Measurements from ENCODE around the gene ARHGAP27. TPM values are rescaled to one million over a fixed set of nuclear protein-coding genes. Genes with fewer than 3 reads are reported as not detected.
A peak's percentile ranks its signal among the peaks of the same experiment; 100 is the strongest.

The ARHGAP27 gene
- total and polyA plus RNA-seq, 2 of the 13 experiments (the other 11 are each of a cell fraction or from before 2014, with no cell fraction given): 15.5 to 18.9 TPM

DNA sequence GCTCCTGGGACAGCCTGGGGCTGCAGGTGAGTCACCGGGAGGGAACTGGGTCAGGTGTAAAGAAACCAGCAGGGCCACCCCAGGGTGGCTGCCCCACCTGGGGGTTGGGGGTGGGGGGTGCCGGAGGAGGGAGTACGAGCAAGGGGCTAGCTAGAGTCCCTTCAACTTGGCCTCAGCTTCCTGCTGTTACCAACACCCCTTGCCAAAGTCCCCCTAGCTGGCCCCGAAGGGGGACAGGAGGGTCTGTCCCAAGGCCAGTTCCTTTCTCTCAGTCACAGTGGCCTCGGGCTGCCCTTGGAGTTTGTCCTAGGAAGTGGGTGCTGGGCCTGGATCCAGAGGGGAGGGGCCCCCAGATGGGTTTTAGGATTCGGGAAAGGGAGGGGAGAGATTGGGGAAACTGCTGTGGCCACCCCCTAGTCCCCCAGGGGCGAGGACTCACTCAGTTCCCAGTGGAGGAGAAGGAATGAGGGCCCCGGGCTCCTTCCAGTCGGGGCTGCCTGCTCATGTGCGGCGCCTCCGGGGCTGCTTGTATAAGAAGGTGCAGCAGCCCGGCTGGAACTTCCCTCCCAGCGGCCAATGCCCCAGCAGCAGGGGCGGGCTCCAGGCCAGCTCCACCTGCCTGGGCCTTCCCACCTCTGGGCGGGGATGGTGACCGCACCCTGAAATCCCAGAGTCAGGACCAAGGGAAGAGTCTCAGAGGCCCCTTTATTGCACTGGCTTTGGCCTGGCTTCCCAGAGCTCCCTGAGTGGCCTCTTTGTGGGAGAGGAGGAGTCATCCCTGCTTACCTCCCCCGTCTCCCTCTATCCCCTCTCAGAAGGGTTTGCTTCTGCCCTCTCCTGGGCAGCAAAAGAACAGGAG is 7.3 kb downstream of the ARHGAP27 start (continued):
- peak; percentile 93 for TF ChIP-seq XRCC5 (optimal IDR thresholded peaks at IDR 0.05; ENCODE audit: low read length)
- TF ChIP-seq, protein P1, sequence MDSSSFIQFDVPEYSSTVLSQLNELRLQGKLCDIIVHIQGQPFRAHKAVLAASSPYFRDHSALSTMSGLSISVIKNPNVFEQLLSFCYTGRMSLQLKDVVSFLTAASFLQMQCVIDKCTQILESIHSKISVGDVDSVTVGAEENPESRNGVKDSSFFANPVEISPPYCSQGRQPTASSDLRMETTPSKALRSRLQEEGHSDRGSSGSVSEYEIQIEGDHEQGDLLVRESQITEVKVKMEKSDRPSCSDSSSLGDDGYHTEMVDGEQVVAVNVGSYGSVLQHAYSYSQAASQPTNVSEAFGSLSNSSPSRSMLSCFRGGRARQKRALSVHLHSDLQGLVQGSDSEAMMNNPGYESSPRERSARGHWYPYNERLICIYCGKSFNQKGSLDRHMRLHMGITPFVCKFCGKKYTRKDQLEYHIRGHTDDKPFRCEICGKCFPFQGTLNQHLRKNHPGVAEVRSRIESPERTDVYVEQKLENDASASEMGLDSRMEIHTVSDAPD (CRISPR knock-in tag; IDR thresholded peaks at IDR 0.05): no peak; the same call in 1 of the 2 replicates
- no peak for TF ChIP-seq ZNF557 (CRISPR knock-in tag; IDR thresholded peaks at IDR 0.05)
- no peak for TF ChIP-seq GPN1 (CRISPR knock-in tag; IDR thresholded peaks at IDR 0.05; ENCODE audit: borderline replicate concordance)
- TF ChIP-seq ZNF282 (IDR thresholded peaks at IDR 0.05; ENCODE audit: partially characterized antibody): no peak
- peak; percentile 79 for TF ChIP-seq ERF (CRISPR knock-in tag; IDR thresholded peaks at IDR 0.05)
- no peak for TF ChIP-seq RFXANK (CRISPR knock-in tag; IDR thresholded peaks at IDR 0.05)
- no peak for TF ChIP-seq ZFP36L2 (CRISPR knock-in tag; IDR thresholded peaks at IDR 0.05)
- TF ChIP-seq, protein P2, sequence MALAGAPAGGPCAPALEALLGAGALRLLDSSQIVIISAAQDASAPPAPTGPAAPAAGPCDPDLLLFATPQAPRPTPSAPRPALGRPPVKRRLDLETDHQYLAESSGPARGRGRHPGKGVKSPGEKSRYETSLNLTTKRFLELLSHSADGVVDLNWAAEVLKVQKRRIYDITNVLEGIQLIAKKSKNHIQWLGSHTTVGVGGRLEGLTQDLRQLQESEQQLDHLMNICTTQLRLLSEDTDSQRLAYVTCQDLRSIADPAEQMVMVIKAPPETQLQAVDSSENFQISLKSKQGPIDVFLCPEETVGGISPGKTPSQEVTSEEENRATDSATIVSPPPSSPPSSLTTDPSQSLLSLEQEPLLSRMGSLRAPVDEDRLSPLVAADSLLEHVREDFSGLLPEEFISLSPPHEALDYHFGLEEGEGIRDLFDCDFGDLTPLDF (CRISPR knock-in tag; IDR thresholded peaks at IDR 0.05): no peak
- TF ChIP-seq SMAD9 (CRISPR knock-in tag; IDR thresholded peaks at IDR 0.05): no peak
- no peak; the same call in 1 of the 2 replicates for TF ChIP-seq ZNF619 (CRISPR knock-in tag; IDR thresholded peaks at IDR 0.05)
- TF ChIP-seq ISL2 (CRISPR knock-in tag; IDR thresholded peaks at IDR 0.05): peak; percentile 70
- TF ChIP-seq, protein P3, sequence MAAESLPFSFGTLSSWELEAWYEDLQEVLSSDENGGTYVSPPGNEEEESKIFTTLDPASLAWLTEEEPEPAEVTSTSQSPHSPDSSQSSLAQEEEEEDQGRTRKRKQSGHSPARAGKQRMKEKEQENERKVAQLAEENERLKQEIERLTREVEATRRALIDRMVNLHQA (CRISPR knock-in tag; IDR thresholded peaks at IDR 0.05): no peak
- TF ChIP-seq ONECUT2 (CRISPR knock-in tag; IDR thresholded peaks at IDR 0.05): no peak
- TF ChIP-seq ZNF629 (CRISPR knock-in tag; conservative IDR thresholded peaks at IDR 0.05): no peak
- TF ChIP-seq, protein P4, sequence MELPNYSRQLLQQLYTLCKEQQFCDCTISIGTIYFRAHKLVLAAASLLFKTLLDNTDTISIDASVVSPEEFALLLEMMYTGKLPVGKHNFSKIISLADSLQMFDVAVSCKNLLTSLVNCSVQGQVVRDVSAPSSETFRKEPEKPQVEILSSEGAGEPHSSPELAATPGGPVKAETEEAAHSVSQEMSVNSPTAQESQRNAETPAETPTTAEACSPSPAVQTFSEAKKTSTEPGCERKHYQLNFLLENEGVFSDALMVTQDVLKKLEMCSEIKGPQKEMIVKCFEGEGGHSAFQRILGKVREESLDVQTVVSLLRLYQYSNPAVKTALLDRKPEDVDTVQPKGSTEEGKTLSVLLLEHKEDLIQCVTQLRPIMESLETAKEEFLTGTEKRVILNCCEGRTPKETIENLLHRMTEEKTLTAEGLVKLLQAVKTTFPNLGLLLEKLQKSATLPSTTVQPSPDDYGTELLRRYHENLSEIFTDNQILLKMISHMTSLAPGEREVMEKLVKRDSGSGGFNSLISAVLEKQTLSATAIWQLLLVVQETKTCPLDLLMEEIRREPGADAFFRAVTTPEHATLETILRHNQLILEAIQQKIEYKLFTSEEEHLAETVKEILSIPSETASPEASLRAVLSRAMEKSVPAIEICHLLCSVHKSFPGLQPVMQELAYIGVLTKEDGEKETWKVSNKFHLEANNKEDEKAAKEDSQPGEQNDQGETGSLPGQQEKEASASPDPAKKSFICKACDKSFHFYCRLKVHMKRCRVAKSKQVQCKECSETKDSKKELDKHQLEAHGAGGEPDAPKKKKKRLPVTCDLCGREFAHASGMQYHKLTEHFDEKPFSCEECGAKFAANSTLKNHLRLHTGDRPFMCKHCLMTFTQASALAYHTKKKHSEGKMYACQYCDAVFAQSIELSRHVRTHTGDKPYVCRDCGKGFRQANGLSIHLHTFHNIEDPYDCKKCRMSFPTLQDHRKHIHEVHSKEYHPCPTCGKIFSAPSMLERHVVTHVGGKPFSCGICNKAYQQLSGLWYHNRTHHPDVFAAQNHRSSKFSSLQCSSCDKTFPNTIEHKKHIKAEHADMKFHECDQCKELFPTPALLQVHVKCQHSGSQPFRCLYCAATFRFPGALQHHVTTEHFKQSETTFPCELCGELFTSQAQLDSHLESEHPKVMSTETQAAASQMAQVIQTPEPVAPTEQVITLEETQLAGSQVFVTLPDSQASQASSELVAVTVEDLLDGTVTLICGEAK (IDR thresholded peaks at IDR 0.05): no peak
- TF ChIP-seq, protein P4 (CRISPR knock-in tag; IDR thresholded peaks at IDR 0.05): no peak; the same call in 1 of the 2 replicates
- TF ChIP-seq ZNF775 (CRISPR knock-in tag; IDR thresholded peaks at IDR 0.05; ENCODE audit: borderline replicate concordance): no peak
- TF ChIP-seq ZFX (CRISPR knock-in tag; IDR thresholded peaks at IDR 0.05; ENCODE audit: low read depth): peak; percentile 88

Measured in HepG2 (cell line).